ENCODE measurements around the gene CYP27B1. TPM values are rescaled to one million over a fixed set of nuclear protein-coding genes. Genes with fewer than 3 reads are reported as not detected.

Gene CYP27B1
- total RNA-seq, 1 donor from 2014 or later = 4.2 TPM

DNA sequence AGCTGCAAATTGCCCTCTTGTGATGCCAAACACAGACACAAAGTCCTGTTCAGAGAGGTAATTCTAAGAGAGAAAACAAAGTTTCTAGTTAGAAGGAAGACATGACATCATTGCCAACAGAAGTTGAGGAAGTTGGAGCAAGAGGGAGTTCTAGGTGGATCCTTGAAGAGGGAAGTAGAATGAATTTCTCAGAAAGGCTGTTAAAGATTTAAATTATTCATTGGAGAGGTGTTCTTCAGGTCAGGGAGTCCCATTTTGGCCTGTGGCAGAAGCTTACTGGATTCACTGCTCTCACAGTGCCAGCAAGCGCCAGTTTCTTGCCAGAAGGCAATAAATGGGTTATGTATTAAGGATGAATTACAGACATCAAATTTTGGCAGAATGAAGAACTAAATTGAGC, 31.1 kb upstream of the CYP27B1 start:
- Mint-ChIP-seq H3K27ac (ENCODE audit: unreplicated experiment) (no peak overlapping the region), H3K9me3 (no peaks in the 10 kb centered on the region), H3K4me1 (no peaks in the 10 kb centered on the region), H3K27me3 (ENCODE audit: low read depth) (no peaks in the 10 kb centered on the region), H3K4me3 (no peak overlapping the region), H3K36me3 (ENCODE audit: low read depth) (peaks cover under 1% of the 10 kb centered on the region)
- TF ChIP-seq, protein P1, sequence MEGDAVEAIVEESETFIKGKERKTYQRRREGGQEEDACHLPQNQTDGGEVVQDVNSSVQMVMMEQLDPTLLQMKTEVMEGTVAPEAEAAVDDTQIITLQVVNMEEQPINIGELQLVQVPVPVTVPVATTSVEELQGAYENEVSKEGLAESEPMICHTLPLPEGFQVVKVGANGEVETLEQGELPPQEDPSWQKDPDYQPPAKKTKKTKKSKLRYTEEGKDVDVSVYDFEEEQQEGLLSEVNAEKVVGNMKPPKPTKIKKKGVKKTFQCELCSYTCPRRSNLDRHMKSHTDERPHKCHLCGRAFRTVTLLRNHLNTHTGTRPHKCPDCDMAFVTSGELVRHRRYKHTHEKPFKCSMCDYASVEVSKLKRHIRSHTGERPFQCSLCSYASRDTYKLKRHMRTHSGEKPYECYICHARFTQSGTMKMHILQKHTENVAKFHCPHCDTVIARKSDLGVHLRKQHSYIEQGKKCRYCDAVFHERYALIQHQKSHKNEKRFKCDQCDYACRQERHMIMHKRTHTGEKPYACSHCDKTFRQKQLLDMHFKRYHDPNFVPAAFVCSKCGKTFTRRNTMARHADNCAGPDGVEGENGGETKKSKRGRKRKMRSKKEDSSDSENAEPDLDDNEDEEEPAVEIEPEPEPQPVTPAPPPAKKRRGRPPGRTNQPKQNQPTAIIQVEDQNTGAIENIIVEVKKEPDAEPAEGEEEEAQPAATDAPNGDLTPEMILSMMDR (conservative IDR thresholded peaks at IDR 0.05) = no peak
- no peak for DNase-seq (ENCODE audit: low read depth, low spot score)

DNA sequence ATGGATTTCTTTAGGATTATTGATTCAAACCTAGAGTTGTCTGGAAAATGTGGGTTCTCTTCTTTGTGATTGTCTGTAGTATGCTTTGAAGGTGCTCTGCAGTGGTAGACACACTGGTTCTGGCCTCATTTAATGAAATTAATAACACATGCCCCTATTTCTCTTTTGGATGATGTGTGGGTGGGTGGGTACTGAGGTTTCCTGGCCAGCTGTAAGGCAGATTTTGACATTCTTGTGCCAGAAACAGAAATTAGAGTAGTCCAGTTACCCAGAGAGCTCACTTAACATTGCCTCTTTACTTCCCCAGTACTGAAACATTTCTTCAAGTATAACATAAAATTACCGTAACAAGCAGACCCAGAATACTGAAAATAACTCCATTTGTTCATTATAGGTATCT, 30.1 kb upstream of the CYP27B1 start:
- Mint-ChIP-seq H3K27me3 (ENCODE audit: low read depth) (no peaks in the 10 kb centered on the region), H3K4me3 (no peak overlapping the region), H3K9me3 (no peaks in the 10 kb centered on the region), H3K4me1 (no peaks in the 10 kb centered on the region), H3K27ac (ENCODE audit: unreplicated experiment) (no peak overlapping the region), H3K36me3 (ENCODE audit: low read depth) (peaks cover 2% of the 10 kb centered on the region)
- TF ChIP-seq, protein P1 (conservative IDR thresholded peaks at IDR 0.05) = no peak
- no peak for DNase-seq (ENCODE audit: low read depth, low spot score)

DNA sequence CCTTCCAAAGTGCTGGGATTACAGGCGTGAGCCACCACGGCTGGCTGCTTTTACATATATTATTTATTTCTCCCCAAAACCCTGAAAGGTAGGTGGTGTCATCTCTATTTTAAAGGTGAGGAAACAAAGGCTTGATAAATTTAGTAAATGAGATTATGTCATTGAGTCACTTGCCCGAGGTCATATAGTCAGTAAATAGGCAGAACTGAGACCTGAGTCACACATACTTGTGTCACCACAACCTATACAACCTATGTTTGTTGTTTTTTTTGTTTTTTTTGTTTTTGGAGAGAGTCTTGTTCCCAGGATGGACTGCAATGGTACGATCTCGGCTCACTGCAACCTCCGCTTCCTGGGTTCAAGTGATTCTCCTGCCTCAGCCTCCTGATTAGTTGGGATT, 28.5 kb upstream of the CYP27B1 start:
- TF ChIP-seq, protein P1 (conservative IDR thresholded peaks at IDR 0.05) = no peak
- no peaks in the 10 kb centered on the region for H3K9me3 Mint-ChIP-seq
- no peak overlapping the region for H3K27ac Mint-ChIP-seq (ENCODE audit: unreplicated experiment)
- H3K36me3 Mint-ChIP-seq (ENCODE audit: low read depth) = peaks cover 2% of the 10 kb centered on the region
- no peak for DNase-seq (ENCODE audit: low read depth, low spot score)
- no peaks in the 10 kb centered on the region for H3K4me1 Mint-ChIP-seq
- no peak overlapping the region for H3K4me3 Mint-ChIP-seq
- no peaks in the 10 kb centered on the region for H3K27me3 Mint-ChIP-seq (ENCODE audit: low read depth)

GRCh38 chr12:57793920-57794319, 27.0 kb upstream of the CYP27B1 start:
- no peaks in the 10 kb centered on the region for H3K9me3 Mint-ChIP-seq
- DNase-seq (ENCODE audit: low read depth, low spot score) = no peak
- H3K36me3 Mint-ChIP-seq (ENCODE audit: low read depth) = peaks cover 2% of the 10 kb centered on the region
- H3K27me3 Mint-ChIP-seq (ENCODE audit: low read depth) = no peaks in the 10 kb centered on the region
- TF ChIP-seq, protein P1 (conservative IDR thresholded peaks at IDR 0.05) = no peak
- H3K27ac Mint-ChIP-seq (ENCODE audit: unreplicated experiment) = no peak overlapping the region
- no peak overlapping the region for H3K4me3 Mint-ChIP-seq
- H3K4me1 Mint-ChIP-seq = no peaks in the 10 kb centered on the region

GRCh38 chr12:57783861-57784260, 17.0 kb upstream of the CYP27B1 start:
- Mint-ChIP-seq H3K36me3 (ENCODE audit: low read depth) (peaks cover 7% of the 10 kb centered on the region), H3K27ac (ENCODE audit: unreplicated experiment) (no peak overlapping the region), H3K9me3 (no peaks in the 10 kb centered on the region), H3K4me1 (peaks cover 16% of the 10 kb centered on the region), H3K4me3 (peak overlapping the region; percentile 82), H3K27me3 (ENCODE audit: low read depth) (no peaks in the 10 kb centered on the region)
- TF ChIP-seq, protein P1 (conservative IDR thresholded peaks at IDR 0.05) = no peak
- no peak for DNase-seq (ENCODE audit: low read depth, low spot score)

DNA sequence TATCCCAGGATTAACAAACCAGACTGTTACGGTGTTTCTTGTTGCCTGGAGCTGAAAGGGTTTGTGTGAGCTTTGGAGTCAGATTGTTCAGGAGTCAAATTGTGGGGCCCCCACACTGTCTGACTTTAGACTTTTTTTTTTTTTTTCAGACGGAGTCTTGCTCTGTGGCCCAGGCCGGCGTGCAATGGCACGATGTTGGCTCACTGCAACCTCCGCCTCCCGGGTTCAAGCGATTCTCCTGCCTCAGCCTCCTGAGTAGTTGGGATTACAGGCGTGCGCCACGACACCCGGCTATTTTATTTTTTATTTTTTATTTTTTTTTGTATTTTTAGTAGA, 16.6 kb upstream of the CYP27B1 start:
- TF ChIP-seq, protein P1 (conservative IDR thresholded peaks at IDR 0.05) = no peak
- peak overlapping the region; percentile 100 for H3K4me3 Mint-ChIP-seq
- no peak overlapping the region for H3K27ac Mint-ChIP-seq (ENCODE audit: unreplicated experiment)
- H3K4me1 Mint-ChIP-seq = peaks cover 16% of the 10 kb centered on the region
- DNase-seq (ENCODE audit: low read depth, low spot score) = no peak
- no peaks in the 10 kb centered on the region for H3K9me3 Mint-ChIP-seq
- peaks cover 7% of the 10 kb centered on the region for H3K36me3 Mint-ChIP-seq (ENCODE audit: low read depth)
- H3K27me3 Mint-ChIP-seq (ENCODE audit: low read depth) = no peaks in the 10 kb centered on the region

Data from neural crest cell (in vitro differentiated cells).